Measurements from ENCODE around the gene FSTL3.
"Not testable (repeated sequence)": the region's sequence is repeated elsewhere in the genome, so short reads cannot be mapped to it uniquely, and the experiment has no call there.

The FSTL3 gene

DNA sequence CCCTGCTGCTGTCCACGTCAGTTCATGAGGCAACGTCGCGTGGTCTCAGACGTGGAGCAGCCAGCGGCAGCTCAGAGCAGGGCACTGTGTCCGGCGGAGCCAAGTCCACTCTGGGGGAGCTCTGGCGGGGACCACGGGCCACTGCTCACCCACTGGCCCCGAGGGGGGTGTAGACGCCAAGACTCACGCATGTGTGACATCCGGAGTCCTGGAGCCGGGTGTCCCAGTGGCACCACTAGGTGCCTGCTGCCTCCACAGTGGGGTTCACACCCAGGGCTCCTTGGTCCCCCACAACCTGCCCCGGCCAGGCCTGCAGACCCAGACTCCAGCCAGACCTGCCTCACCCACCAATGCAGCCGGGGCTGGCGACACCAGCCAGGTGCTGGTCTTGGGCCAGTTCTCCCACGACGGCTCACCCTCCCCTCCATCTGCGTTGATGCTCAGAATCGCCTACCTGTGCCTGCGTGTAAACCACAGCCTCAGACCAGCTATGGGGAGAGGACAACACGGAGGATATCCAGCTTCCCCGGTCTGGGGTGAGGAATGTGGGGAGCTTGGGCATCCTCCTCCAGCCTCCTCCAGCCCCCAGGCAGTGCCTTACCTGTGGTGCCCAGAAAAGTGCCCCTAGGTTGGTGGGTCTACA is 6.6 kb downstream of the FSTL3 start:
- DNase-seq: no peak

DNA sequence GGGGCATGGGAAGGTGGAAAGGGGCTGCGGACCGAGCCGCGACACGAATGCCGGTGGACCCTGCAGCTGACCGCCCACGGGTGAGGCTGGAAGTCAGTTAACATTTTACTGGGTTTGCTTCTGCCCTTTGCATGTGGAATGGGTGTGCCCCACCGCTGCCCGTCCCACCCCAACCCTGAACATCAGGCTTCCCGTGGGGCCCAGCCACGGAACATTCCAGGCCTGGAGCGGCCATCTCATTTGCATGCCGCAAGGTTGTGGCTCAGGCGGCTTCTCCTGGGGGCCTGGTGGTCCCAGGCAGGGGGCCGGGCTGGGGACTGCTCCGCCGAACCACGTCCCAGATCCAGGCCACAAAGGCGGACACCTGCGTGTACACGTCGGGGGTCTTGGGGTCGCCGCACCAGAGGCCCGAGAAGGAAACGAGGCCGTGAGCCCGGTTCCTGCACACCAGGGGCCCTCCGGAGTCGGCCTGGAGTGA is 9.3 kb downstream of the FSTL3 start:
- no peak for DNase-seq

DNA sequence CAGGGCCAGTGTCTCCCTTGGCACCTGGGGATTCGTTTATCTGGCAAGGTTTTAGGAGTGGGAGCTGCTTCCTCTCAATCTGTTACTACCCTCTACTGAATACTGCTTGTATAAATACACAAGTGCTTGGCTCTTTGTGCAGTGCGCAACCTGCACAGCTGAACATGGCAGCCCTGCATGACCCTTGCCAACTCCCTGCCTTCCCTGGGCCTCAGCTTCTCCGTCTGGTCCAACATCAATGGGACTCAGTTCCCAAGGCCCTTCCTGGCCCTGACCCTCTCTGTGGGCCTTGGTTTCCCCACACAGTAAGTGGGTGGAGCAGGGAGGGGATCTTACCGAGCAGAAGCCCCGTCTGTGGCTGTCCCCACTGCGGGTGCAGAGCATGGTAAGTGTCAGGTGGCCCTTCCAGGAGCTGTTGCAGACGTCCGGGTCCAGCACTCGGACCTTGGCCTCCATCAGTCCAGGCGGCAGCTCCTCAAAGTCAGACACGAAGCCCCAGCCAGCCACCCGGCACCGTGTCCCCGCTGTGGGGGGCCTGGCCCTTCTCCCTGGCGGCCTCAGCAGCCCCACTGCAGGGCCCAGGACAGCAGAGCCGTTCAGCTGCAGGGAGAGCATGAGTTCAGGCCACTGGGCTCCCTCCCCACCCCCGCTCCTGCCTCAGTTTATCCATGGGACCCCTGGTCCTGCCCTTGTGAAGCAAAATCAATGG is 10.6 kb downstream of the FSTL3 start:
- DNase-seq: no peak

DNA sequence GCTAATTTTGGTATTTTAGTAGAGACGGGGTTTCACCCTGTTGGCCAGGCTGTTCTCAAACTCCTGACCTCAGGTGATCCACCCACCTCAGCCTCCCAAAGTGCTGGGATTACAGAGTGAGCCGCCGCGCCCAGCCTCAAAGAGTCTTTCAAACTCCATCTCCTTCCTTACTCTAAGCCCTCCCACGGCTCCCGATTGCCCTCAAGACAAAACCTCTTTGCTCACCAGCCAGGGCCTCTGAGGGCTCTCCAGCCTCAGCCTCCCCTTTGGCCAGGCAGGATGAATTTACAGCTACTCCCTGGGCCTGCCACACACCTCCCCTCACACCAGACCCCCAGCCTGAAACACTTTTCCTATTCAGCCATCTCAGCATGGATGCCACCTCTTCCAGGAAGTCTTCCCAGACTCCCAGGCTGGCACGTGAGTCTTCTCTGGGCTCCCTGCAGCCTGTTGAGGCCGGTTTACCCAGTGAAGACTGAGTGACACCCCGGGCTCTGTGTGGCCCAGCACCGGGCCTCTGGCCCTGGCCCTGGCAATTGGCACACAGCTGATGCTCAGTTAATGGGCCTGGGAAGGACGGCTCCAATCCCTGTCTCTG is 11.5 kb downstream of the FSTL3 start:
- no peak for DNase-seq

DNA sequence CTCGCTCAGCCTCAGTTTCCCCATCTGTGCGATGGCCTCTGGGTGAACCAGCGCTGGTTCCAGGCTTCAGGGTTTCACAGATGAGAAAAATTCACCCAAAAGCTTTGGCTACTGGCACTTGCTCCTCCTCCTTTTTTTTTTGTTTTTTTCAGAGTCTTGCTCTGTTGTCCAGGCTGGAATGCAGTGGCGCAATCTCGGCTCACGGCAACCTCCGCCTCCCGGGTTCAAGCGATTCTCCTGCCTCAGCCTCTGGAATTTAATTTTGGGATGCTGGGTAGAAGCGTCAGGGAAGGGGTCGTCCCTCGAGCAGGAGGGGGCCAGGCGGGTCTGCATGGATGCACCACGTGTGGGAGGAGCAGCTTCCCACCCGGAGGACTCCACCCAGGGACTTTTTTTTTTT is 12.0 kb downstream of the FSTL3 start:
- no peak for DNase-seq

DNA sequence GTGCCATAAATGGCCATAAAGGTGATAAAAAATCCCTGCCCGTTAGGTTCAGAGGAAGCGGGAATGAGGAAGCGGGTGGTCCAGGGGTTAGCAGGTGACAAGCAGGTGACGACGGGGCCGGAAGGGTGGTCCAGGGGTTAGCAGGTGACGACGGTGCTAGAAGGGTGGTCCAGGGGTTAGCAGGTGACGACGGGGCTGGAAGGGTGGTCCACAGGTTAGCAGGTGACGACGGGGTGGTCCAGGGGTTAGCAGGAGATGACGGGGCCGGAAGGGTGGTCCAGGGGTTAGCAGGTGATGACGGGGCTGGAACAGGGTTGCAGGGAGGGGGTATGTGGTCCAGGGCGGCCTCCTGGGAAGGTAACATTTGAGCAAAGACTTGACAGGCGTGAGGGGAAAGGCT is 12.8 kb downstream of the FSTL3 start:
- no peak for DNase-seq

DNA sequence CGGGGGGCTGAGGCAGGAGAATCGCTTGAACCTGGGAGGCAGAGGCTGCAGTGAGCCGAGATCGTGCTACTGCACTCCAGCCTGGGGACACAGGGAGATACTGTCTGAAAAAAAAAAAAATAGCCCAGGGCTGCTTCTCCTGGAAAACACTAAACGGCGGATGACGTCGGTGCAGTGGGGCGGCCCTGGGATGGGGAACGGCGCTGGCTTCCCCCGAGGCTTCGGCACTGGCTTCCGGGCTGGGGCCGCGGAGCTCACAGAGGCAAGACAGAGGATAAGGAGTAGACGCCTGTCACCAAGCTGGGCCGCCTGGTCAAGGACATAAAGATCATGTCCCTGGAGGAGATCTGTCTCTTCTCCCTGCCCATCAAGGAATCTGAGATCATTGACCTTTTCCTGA is 14.0 kb downstream of the FSTL3 start:
- no peak for DNase-seq

DNA sequence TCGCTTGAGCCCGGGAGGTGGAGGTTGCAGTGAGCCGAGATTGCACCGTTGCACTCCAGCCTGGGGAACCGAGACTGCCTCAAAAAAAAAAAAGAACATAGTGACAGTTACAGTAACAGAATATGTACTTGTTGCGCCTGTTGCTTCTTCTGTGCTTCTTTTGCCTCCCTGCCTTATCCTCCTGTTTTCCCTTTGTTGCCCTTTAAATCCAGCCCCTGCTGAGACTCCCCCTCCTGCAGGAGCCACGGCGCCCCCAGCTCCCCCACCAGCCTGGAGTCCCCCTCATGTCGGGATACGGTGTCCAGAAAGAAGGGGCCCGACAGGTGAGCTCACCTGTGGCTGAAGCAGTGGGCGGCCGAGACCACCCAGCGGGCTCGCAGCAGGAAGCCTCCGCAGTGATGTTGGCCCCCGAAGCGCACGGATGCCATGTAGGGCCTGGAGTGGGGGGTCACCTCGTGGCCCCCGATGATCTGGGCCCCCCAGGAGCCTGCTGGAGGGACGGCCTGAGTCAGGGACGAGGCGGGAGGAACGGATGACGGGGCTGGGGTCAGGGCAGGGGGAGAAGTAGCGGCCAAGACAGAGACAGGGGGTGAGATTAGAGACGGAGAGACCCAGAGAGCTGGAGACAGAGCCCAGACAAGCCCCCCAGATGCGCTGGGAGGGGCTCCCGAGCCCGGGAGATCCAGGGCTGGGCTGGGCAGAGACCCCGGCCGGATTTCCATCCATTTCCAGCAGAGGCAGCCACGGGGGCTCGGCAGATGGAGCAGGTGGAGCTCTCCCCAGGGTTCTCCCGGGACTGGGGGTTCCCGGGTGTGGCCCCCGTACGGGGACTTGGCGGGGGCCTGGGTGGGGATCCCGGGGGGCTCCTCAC is 18.5 kb downstream of the FSTL3 start:
- DNase-seq: no peak

DNA sequence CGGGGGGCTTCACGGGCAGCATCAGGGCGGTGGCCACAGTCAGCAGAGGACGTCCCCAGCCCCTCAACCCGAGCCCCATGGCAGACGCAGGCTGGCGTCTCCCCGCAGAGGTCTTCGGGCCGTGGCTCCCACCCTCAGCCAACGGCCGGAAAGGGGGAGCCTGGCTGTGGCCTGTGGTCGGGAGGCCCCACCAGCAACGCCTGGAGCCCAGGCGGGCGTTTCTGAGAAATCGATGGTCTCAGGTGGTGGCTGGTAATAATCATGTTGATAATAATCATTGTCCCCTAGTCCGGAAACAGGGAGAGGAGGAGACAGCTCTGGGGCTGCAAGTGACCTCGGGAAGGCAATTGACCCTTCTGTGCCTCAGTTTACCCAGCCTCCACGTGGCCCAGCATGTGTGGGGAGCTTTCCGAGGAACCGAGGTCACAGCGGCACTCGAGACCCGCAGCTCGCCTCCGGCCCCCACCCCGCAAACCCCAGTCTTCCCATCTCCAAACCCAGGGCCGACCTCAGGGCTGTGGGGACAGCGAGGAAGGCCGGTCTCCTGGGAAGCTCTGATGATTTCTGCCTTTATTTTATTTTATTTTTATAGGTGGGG is 19.3 kb downstream of the FSTL3 start, which contains the start of gene PRSS57:
TSS of gene PRSS57 (minus strand) at position 101 of the 598 bp plus-strand sequence. CDS start at position 79, 22 bp downstream.
- DNase-seq: no peak

DNA sequence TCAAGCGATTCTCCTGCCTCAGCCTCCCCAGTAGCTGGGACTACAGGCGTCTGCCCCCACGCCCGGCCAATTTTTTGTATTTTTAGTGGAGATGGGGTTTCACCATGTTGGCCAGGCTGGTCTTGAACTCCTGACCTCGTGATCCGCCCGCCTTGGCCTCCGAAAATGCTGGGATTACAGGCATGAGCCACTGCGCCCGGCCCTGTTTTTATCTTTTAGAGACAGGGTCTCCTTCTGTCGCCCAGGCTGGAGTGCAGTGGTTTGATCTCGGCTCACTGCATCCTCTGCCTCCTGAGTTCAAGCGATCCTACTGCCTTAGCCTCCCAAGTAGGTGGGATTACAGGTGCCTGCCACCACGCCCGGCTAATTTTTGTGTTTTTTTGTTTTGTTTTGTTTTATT is 22.3 kb downstream of the FSTL3 start:
- DNase-seq: not testable (repeated sequence)

DNA sequence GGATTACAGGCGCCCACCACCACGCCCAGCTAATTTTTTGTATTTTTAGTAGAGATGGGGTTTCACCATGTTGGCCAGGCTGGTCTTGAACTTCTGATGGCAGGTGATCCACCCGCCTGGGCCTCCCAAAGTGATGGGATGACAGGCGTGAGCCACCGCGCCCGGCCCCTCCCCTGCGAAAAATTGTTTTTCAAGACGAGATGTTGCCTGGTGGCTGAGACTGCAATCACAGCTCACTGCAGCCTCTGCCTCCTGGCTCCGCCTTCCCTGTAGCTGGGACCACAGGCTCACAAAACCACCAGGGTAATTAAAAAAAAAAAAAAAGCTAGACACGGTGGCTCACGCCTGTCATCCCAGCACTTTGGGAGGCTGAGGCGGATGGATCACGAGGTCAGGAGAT is 23.7 kb downstream of the FSTL3 start:
- DNase-seq: not testable (repeated sequence)

DNA sequence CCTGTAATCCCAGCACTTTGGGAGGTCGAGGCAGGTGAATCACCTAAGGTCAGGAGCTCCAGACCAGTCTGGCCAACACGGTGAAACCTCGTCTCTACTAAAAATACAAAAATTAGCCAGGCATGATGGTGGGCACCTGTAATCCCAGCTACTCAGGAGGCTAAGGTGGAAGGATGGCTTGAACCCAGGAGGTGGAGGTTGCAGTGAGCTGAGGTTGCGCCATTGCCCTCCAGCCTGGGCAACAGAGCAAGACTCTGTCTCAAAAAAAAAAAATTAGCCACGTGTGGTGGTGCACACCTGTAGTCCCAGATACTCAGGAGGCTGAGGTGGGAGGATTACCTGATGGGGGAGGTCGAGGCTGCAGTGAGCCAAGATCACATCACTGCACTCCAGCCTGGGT is 26.7 kb downstream of the FSTL3 start:
- not testable (repeated sequence) for DNase-seq

DNA sequence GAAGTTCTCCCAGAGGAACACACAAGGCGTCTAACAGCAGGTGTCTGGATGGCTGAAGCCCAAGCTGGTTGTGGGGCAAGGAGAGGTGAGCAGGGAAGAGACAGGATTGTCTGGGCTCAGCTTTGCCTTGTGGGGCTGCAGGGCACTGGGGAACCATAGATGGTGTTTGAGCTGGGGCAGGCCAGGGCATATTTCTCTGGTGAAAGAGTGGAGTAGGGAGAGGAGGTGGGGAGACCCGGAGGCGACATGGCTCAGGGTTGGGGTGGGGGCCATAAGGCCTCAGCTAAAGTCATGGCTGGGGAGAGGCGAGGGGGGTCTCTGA is 27.1 kb downstream of the FSTL3 start:
- DNase-seq: no peak

DNA sequence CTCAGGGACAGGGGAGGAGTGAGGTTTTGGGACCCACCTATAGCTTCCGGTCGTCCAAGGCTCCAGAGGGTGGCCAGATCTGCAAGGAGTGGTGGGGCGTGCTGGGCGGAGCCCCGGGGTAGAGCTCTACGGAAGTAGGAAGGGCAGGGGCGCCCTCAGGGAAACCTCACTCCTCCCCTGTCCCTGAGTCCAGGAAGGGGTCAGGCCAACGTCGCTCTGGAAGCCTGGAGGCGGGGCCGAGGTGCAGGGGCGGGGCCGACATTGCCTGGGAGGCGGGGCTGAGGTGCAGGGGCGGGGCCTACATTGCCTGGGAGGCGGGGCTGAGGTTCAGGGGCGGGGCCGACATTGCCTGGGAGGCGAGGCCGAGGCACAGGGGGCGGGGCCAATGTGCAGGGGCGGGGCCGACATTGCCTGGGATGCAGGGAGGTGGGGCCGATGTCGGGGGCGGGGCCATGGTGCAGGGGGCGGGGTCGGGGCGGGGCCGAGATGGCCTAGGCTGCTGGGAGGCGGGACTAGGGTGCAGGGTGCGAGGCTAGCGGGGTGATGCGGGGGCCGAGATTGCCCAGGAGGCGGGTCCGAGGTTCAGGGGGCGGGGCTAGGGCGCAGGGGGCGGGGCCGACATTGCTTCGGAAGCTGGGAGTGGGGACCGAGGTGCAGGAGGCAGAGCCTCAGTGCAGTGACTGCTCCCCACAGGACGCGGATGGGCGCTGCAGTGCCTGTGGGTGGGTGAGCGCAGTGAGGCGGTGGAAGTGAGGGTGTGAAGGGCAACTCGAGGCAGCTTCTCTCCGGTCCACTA is 27.7 kb downstream of the FSTL3 start:
- DNase-seq: no peak

DNA sequence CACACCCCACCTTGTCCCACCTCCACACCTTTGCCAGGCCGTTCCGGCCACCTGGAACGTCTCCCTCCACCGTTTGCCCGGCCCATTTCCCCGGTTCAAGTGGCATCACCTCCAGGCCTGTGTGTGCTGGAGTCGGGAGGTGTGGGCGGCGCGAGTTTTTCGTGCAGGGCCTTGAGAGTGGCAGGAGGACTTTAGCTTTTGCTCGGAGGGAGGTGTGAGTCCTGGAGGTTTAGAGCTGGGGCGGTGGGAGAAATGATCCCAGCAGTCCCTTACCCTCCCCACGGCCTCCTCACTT is 28.2 kb downstream of the FSTL3 start:
- DNase-seq: no peak

DNA sequence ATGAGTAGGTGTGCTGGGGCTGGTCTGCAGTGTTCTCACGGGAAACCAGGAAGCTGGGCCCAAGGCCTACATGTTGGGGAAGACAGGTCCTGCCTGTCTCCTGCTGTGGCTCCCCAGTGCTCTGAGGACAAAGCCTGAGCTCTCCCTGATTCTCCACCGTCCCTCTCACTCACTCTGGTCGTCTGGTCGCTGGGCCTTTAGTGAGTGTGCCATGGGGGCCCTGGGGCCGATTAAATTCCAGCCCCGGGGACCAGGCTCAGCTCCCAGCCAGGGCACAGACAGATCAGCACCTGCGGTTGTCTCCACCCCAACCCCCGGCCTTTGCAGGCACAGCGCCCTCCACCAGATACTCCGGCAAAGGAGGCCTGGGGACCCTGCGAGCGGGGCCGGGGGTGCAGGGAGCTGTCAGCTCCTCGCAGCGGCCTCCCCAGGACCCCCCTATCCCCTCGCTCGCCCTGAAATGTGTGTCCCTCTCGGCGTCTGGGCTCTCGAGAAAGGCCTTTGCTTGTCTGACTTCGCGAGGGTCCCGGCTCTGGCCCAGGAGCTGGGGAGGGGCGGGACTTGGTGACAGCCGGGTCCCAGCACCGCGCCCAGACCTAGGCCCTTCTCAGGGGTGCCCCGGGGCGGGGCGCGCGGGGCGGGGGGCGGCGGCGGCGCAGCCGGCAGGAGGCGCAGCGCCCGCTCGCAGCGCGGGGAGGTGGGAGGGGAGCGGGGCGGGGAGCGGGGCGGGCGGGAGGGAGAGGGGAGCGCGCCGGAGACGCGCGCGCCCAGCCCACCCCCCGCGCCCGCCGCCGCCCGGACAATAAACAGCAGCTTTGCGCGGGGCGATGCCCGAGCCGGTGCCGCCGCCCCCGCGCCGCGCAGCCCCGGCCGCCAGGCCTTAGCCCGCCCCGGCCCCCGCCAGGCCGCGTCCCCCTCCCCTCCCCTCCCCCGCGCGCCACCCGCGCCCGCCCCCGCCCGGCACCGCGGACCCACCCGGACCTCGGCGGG is 32.3 kb downstream of the FSTL3 start, which contains the start of gene PALM:
TSS of gene PALM (plus strand) at position 782 of the 990 bp plus-strand sequence. CDS start 212 bp downstream, outside the sequence.
- peak; percentile 66 for DNase-seq

DNA sequence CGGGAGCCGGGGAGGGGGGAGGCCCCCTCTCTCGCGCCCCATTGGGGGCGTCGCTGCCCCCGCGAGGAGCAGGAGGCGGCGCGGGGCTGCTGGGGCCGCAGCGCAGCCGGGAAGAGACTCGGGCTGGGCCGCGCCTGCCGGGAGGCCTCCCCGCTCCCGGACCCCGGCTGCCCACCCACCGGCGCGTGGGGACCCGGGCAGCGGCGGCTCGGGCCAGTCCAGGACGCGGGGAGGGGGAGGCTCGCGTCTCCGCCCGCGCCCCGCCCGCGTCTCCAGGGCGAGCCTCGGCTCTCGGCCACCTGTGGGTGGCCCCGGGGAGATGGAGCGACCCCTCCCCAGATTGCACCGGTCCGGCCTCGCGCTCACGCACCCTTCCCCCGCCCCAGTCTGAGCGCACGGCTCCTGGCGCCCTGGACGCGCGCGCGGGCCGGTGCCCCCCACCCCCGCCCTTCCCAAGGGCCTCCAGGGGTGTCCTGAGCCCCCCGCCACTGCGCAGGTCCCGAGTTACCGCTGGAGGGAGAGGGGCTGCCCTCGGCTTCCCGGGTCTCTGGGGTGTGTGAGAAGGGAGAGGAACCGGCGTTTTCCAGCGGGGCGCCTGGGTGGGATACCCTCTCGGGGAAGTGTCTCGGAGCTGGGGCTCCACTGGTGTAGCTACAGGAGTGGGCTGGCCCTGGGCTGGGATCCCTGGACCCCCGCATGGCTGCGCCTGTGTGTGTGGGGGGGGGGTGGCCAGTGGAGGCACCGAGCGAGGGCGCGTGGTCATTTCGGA is 33.2 kb downstream of the FSTL3 start:
- DNase-seq: no peak

DNA sequence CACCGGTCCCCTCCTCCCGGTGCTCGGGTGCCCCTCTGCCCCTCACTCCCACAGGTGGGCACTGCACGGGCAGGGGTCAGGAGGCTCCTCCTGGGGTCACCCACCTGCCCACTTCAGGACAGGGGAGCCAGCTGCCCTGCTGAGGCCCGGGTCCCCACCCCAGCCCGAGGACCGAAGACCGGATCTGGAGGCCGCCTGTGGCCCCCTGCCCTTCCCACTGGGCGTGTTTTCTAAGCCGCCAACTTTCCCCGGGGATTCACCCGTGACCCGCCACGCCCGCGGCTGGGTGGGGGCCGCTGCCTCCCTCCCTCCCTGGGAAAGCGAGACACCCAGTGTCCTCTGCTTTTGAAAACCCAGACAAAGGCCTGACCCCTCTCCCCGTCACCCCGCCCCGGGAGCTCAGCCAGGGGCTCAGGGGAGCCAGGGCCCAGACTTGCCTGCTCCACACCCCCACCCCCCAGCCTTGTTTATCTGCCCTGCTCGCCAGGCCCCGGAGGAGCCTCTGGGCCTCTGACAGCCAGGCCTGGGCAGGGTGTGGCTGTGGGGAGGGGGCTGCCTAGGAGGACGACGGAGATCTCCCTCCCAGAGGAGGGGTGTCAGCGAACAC is 33.9 kb downstream of the FSTL3 start:
- DNase-seq: no peak

DNA sequence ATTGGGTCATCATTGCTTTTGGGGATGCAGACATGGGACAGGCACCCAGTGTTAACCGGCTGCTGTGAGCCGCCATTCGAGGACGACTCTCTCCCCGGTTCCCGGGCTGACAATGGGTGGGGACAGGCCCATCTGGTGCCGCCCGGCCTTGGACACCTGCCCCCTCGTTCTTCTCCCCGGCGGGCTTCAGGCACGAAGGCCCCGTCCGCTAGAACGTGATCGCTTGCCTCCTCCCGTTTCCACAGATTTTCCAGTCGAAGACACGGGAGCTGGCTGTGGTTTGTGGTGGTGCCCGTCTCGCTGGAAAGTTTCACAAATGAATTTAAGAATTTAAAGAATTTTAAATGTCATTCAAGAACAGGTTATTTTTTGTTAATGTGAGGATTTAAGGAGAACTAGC is 34.6 kb downstream of the FSTL3 start:
- no peak for DNase-seq
